ENCODE measurements around the gene TMTC2.

DNA sequence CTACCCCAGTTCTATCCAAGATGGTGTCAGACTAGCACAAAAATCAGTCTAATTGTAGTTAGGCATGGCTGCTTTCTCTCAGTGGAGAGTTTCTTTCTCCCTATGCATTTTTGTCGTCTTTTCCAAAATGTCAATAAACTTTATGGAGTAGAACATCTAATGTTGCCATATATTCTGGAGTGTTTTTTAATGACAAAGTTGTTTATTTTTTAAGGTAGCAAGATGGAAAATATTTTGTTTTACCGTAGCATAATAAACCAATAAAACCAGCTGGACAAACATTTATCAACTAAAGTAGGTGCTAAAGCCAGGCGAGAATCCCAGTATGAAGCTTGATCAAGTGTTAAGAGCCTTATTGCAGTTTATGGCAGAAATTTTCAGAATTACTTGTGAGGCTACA lies 146.3 kb downstream of the TMTC2 start:
- TF ChIP-seq, protein P1, sequence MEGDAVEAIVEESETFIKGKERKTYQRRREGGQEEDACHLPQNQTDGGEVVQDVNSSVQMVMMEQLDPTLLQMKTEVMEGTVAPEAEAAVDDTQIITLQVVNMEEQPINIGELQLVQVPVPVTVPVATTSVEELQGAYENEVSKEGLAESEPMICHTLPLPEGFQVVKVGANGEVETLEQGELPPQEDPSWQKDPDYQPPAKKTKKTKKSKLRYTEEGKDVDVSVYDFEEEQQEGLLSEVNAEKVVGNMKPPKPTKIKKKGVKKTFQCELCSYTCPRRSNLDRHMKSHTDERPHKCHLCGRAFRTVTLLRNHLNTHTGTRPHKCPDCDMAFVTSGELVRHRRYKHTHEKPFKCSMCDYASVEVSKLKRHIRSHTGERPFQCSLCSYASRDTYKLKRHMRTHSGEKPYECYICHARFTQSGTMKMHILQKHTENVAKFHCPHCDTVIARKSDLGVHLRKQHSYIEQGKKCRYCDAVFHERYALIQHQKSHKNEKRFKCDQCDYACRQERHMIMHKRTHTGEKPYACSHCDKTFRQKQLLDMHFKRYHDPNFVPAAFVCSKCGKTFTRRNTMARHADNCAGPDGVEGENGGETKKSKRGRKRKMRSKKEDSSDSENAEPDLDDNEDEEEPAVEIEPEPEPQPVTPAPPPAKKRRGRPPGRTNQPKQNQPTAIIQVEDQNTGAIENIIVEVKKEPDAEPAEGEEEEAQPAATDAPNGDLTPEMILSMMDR (IDR thresholded peaks at IDR 0.05), result no peak
- no peak for TF ChIP-seq POLR2A (IDR thresholded peaks at IDR 0.05)
